Astrocyte (in vitro differentiated cells and primary cell): ENCODE results near the gene LRRC23. TPM values are rescaled to one million over a fixed set of nuclear protein-coding genes. Genes with fewer than 3 reads are reported as not detected.

Experiments used
- DNase-seq: peaks from one replicate; pipeline ENCODE4 v3.0.0-alpha.2; 2010; ENCODE audit warnings: low read depth
- FAIRE-seq: peaks from 2 replicates; lab custom pipeline; 2011; peaks lifted over from hg19 to GRCh38; lab: Jason Lieb, UNC
- H2AFZ ChIP-seq: 2 replicates; pipeline ENCODE4 v1.6.0; 2012; ENCODE audit warnings: low read depth, low read length, inconsistent platforms
- H3K27ac ChIP-seq: 2 replicates; pipeline ENCODE4 v1.5.1; 2011; ENCODE audit warnings: low read depth, low read length, inconsistent platforms
- H3K27me3 ChIP-seq: 2 replicates; pipeline ENCODE4 v1.6.0; 2011; ENCODE audit warnings: low read length, inconsistent platforms; ENCODE audit not compliant: insufficient read depth
- H3K36me3 ChIP-seq: 2 replicates; pipeline ENCODE4 v1.5.1; 2011; ENCODE audit warnings: low read length, inconsistent platforms; ENCODE audit not compliant: insufficient read depth
- H3K4me1 ChIP-seq: 2 replicates; pipeline ENCODE4 v1.5.1; 2011; ENCODE audit warnings: low read length, inconsistent platforms; ENCODE audit not compliant: insufficient read depth
- H3K4me2 ChIP-seq: 2 replicates; pipeline ENCODE4 v1.6.0; 2012; ENCODE audit warnings: low read length, inconsistent platforms
- H3K4me3 ChIP-seq: 2 replicates; pipeline ENCODE4 v1.5.1; 2011; ENCODE audit warnings: low read depth, mild to moderate bottlenecking, low read length, inconsistent platforms; ENCODE audit not compliant: insufficient read depth
- H3K79me2 ChIP-seq: 2 replicates; pipeline ENCODE4 v1.6.0; 2012; ENCODE audit warnings: mild to moderate bottlenecking, low read length, inconsistent platforms; ENCODE audit not compliant: insufficient read depth
- H3K9ac ChIP-seq: 2 replicates; pipeline ENCODE4 v1.6.0; 2012; ENCODE audit warnings: mild to moderate bottlenecking, low read length, inconsistent platforms
- H3K9me3 ChIP-seq: 2 replicates; pipeline ENCODE4 v1.5.1; 2012; ENCODE audit warnings: low read depth, mild to moderate bottlenecking, low read length, inconsistent platforms; ENCODE audit not compliant: insufficient read depth
- H4K20me1 ChIP-seq: 2 replicates; pipeline ENCODE4 v1.6.0; 2012; ENCODE audit warnings: low read length, inconsistent platforms; ENCODE audit not compliant: insufficient read depth
- H3K27ac Mint-ChIP-seq: one replicate; pipeline ENCODE4 v1.8.0; 2021; ENCODE audit warnings: mild to moderate bottlenecking, mixed read lengths; ENCODE audit not compliant: unreplicated experiment
- H3K27me3 Mint-ChIP-seq: one replicate; pipeline ENCODE4 v1.8.0; 2021; ENCODE audit warnings: low read depth, mixed read lengths; ENCODE audit not compliant: unreplicated experiment
- H3K36me3 Mint-ChIP-seq: one replicate; pipeline ENCODE4 v1.8.0; 2021; ENCODE audit warnings: low read depth, mixed read lengths; ENCODE audit not compliant: unreplicated experiment
- H3K4me1 Mint-ChIP-seq: one replicate; pipeline ENCODE4 v1.8.0; 2021; ENCODE audit warnings: low read depth, mixed read lengths; ENCODE audit not compliant: unreplicated experiment
- H3K4me3 Mint-ChIP-seq: one replicate; pipeline ENCODE4 v1.8.0; 2021; ENCODE audit warnings: mild to moderate bottlenecking, moderate library complexity, mixed read lengths; ENCODE audit not compliant: unreplicated experiment
- H3K9me3 Mint-ChIP-seq: one replicate; pipeline ENCODE4 v1.8.0; 2021; ENCODE audit warnings: mild to moderate bottlenecking, mixed read lengths; ENCODE audit not compliant: unreplicated experiment
- CTCF ChIP-seq: IDR thresholded peaks from 2 replicates; pipeline ENCODE4 v1.5.1; 2011; ENCODE audit warnings: low read depth, mild to moderate bottlenecking, inconsistent platforms, low read length, moderate library complexity; ENCODE audit not compliant: insufficient read depth
- EZH2 ChIP-seq: IDR thresholded peaks from 2 replicates; pipeline ENCODE4 v1.6.1; 2012; ENCODE audit warnings: mild to moderate bottlenecking, low read length, inconsistent platforms; ENCODE audit not compliant: insufficient read depth
- total RNA-seq: library from RNA; stranded (reverse); gene quantifications from 2 replicates; pipeline ENCODE4 v1.2.1, GENCODE V29; 2021

The LRRC23 gene
- total RNA-seq, 1 donor from 2014 or later, result 5.2 TPM

GRCh38 chr12:6948873-6949594 lies 44.4 kb downstream of the LRRC23 start:
- Mint-ChIP-seq H3K9me3 (no peaks in the 10 kb centered on the region), H3K4me3 (no peak overlapping the region), H3K4me1 (peaks cover 28% of the 10 kb centered on the region), H3K36me3 (no peaks in the 10 kb centered on the region), H3K27me3 (no peaks in the 10 kb centered on the region), H3K27ac (no peak overlapping the region)
- H3K9me3 ChIP-seq, result no peaks in the 10 kb centered on the region
- H3K4me2 ChIP-seq, result no peak overlapping the region
- FAIRE-seq (no peak), DNase-seq (no peak)
- TF ChIP-seq CTCF, result no peak
- TF ChIP-seq EZH2, result no peak
- no peak overlapping the region for H3K9ac ChIP-seq
- peaks cover 19% of the 10 kb centered on the region for H4K20me1 ChIP-seq
- H3K4me3 ChIP-seq, result no peak overlapping the region
- H2AFZ ChIP-seq, result no peak overlapping the region
- no peak overlapping the region for H3K27ac ChIP-seq
- H3K36me3 ChIP-seq, result no peaks in the 10 kb centered on the region
- peaks cover 8% of the 10 kb centered on the region for H3K79me2 ChIP-seq
- H3K4me1 ChIP-seq, result peaks cover 30% of the 10 kb centered on the region
- H3K27me3 ChIP-seq, result no peaks in the 10 kb centered on the region

GRCh38 chr12:6950401-6950801 lies 45.8 kb downstream of the LRRC23 start:
- Mint-ChIP-seq H3K4me3 (no peak overlapping the region), H3K4me1 (peaks cover 26% of the 10 kb centered on the region), H3K27ac (peak overlapping the region; percentile 26), H3K9me3 (no peaks in the 10 kb centered on the region), H3K36me3 (no peaks in the 10 kb centered on the region), H3K27me3 (no peaks in the 10 kb centered on the region)
- DNase-seq, result no peak
- Histone ChIP-seq H2AFZ (no peak overlapping the region), H3K4me3 (no peak overlapping the region), H3K4me1 (peaks cover 23% of the 10 kb centered on the region), H3K9ac (no peak overlapping the region), H3K27me3 (no peaks in the 10 kb centered on the region), H3K9me3 (no peaks in the 10 kb centered on the region), H3K36me3 (no peaks in the 10 kb centered on the region), H3K79me2 (peaks cover 3% of the 10 kb centered on the region), H4K20me1 (peaks cover 13% of the 10 kb centered on the region), H3K4me2 (no peak overlapping the region), H3K27ac (no peak overlapping the region)
- TF ChIP-seq CTCF (peak; percentile 12), EZH2 (no peak)
- FAIRE-seq, result no peak

GRCh38 chr12:6950811-6951540 lies 46.4 kb downstream of the LRRC23 start, which contains the start of gene PTPN6:
Gene PTPN6, plus strand, starts transcription at chr12:6951356. Its CDS starts 157 bp downstream, at chr12:6951513.
- no peak for FAIRE-seq
- H3K9ac ChIP-seq, result no peak within 1 kb of the TSS
- no peaks in the 10 kb centered on the region for H3K36me3 Mint-ChIP-seq
- H3K4me1 ChIP-seq, result peaks cover 19% of the 10 kb centered on the region
- H3K4me3 ChIP-seq, result no peak within 1 kb of the TSS
- peak within 1 kb of the TSS; percentile 26 for H3K27ac Mint-ChIP-seq
- H3K79me2 ChIP-seq, result no peaks in the 10 kb centered on the region
- no peak within 1 kb of the TSS for H3K4me2 ChIP-seq
- H3K27me3 Mint-ChIP-seq, result no peaks in the 10 kb centered on the region
- DNase-seq, result no peak
- no peaks in the 10 kb centered on the region for H3K9me3 Mint-ChIP-seq
- H2AFZ ChIP-seq, result peak within 1 kb of the TSS; percentile 56
- no peaks in the 10 kb centered on the region for H3K36me3 ChIP-seq
- no peak for TF ChIP-seq EZH2
- TF ChIP-seq CTCF, result no peak
- no peak within 1 kb of the TSS for H3K4me3 Mint-ChIP-seq
- peaks cover 7% of the 10 kb centered on the region for H4K20me1 ChIP-seq
- H3K9me3 ChIP-seq, result no peaks in the 10 kb centered on the region
- H3K27me3 ChIP-seq, result no peaks in the 10 kb centered on the region
- H3K4me1 Mint-ChIP-seq, result peaks cover 22% of the 10 kb centered on the region
- H3K27ac ChIP-seq, result no peak within 1 kb of the TSS
